HepG2 (cell line): ENCODE data around the gene UNCX. TPM values are rescaled to one million over a fixed set of nuclear protein-coding genes. Genes with fewer than 3 reads are reported as not detected.

Experiments
- ATAC-seq: fragments of 200-7000 bp; cut with Tn5 transposase; 3 replicates; pipeline ENCODE4 v1.9.1; 2020; ENCODE audit warnings: mild to moderate bottlenecking, moderate library complexity
- BruUV-seq: library from RNA; stranded (reverse); fragments of 400-500 nt; replicated peaks from 2 replicates; lab custom pipeline; 2021; lab: Mats Ljungman, UMichigan
- CTCF ChIA-PET: fragments of 300-600 bp; formaldehyde crosslinking; extraction: SDS; loops from one replicate; lab custom pipeline; 2021; ENCODE audit warnings: low total read pairs, inconsistent platforms, low intra/inter-chr PET ratio; lab: Yijun Ruan, JAX
- POLR2A ChIA-PET: fragments of 350-600 bp; sonication (Branson Sonifier 250); formaldehyde crosslinking; loops from one replicate; lab custom pipeline; 2020; ENCODE audit warnings: antibody characterized with exemption, inconsistent platforms; lab: Yijun Ruan, JAX
- DNase-seq: peaks from one replicate; pipeline ENCODE4 v3.0.0-alpha.2; 2015; ENCODE audit warnings: low spot score
- FAIRE-seq: peaks from 3 replicates; lab custom pipeline; 2011; peaks lifted over from hg19 to GRCh38; lab: Jason Lieb, UNC
- H2AFZ ChIP-seq: one replicate; pipeline ENCODE4 v1.6.1; 2011; ENCODE audit warnings: low read length, inconsistent platforms
- H3K27ac ChIP-seq: fragments of 300-600 bp; 3 replicates; pipeline ENCODE4 v1.8.0; 2011; ENCODE audit warnings: mixed run types, mild to moderate bottlenecking, mixed read lengths, low read length, inconsistent platforms; ENCODE audit not compliant: insufficient read depth; ENCODE audit errors: extremely low read length
- H3K27me3 ChIP-seq, 2 experiments: fragments of 200-600 bp in 1 of 2; 2 replicates in 1 of 2; 3 replicates in 1 of 2; pipeline versions ENCODE4 v1.6.0 to v1.8.0; 2011; ENCODE audit warnings: low read length in 2 of 2, mild to moderate bottlenecking in 2 of 2, moderate library complexity in 2 of 2, inconsistent platforms in 1 of 2; ENCODE audit not compliant: insufficient read depth in 2 of 2, control insufficient read depth in 1 of 2
- H3K36me3 ChIP-seq, 2 experiments: fragments of 200-600 bp in 1 of 2; replicated peaks in 1 of 2; 2 replicates in 1 of 2; 3 replicates in 1 of 2; pipeline versions ENCODE4 v1.5.1 to v1.8.0; 2011; ENCODE audit warnings: low read length in 2 of 2, inconsistent platforms in 1 of 2; ENCODE audit not compliant: insufficient read depth in 2 of 2, control insufficient read depth in 1 of 2
- H3K4me1 ChIP-seq: 2 replicates; pipeline ENCODE4 v1.5.1; 2012; ENCODE audit warnings: low read length, inconsistent platforms; ENCODE audit not compliant: insufficient read depth
- H3K4me2 ChIP-seq: 2 replicates; pipeline ENCODE4 v1.6.0; 2011; ENCODE audit warnings: low read depth, low read length, inconsistent platforms
- H3K4me3 ChIP-seq, 3 experiments: fragments of 200-600 bp in 1 of 3; sonication (generic), shearing (Covaris generic) in 1 of 3; replicated peaks in 1 of 3; 2 replicates each; pipeline ENCODE4 v1.5.1; 2011 to 2016; ENCODE audit warnings: low read length in 3 of 3, inconsistent platforms in 2 of 3, low read depth in 2 of 3, mild to moderate bottlenecking in 2 of 3, control low read depth in 1 of 3, mixed read lengths in 1 of 3; ENCODE audit not compliant: insufficient read depth in 1 of 3
- H3K79me2 ChIP-seq: one replicate; pipeline ENCODE4 v1.6.1; 2011; ENCODE audit warnings: low read length, inconsistent platforms; ENCODE audit not compliant: insufficient read depth
- H3K9ac ChIP-seq: 2 replicates; pipeline ENCODE4 v1.6.0; 2011; ENCODE audit warnings: mild to moderate bottlenecking, low read depth, low read length, inconsistent platforms; ENCODE audit not compliant: insufficient read depth
- H3K9me3 ChIP-seq: 2 replicates; pipeline ENCODE4 v1.5.1; 2012; ENCODE audit warnings: mild to moderate bottlenecking, low read length
- H4K20me1 ChIP-seq: 2 replicates; pipeline ENCODE4 v1.6.0; 2011; ENCODE audit warnings: inconsistent platforms, mild to moderate bottlenecking, low read length, moderate library complexity; ENCODE audit not compliant: insufficient read depth
- BCL6 ChIP-seq: IDR thresholded peaks from 2 replicates; pipeline ENCODE4 v1.6.1; 2016; ENCODE audit warnings: missing genetic modification reagents, missing compliant biosample characterization
- CEBPB ChIP-seq: IDR thresholded peaks from 2 replicates; pipeline ENCODE4 v1.6.1; 2011; ENCODE audit warnings: low read depth, low read length, improper control_type of control experiment, borderline replicate concordance
- CHD2 ChIP-seq: IDR thresholded peaks from 2 replicates; pipeline ENCODE4 v1.6.1; 2011; ENCODE audit warnings: low read depth, low read length, improper control_type of control experiment
- DBP ChIP-seq: sonication (generic); formaldehyde crosslinking; IDR thresholded peaks from 2 replicates; pipeline ENCODE4 v1.4.0; 2020; ENCODE audit warnings: missing genetic modification reagents; ENCODE audit errors: not compliant biosample characterization
- DNMT1 ChIP-seq: sonication (generic); formaldehyde crosslinking; IDR thresholded peaks from 2 replicates; pipeline ENCODE4 v1.5.1; 2020; ENCODE audit warnings: mild to moderate bottlenecking, missing genetic modification reagents
- GATAD2A ChIP-seq: IDR thresholded peaks from 2 replicates; pipeline ENCODE4 v1.6.1; 2016
- KLF12 ChIP-seq: sonication (generic); formaldehyde crosslinking; IDR thresholded peaks from 2 replicates; pipeline ENCODE4 v1.4.0; 2020; ENCODE audit warnings: missing genetic modification reagents, borderline replicate concordance
- MAX ChIP-seq: IDR thresholded peaks from 2 replicates; pipeline ENCODE4 v1.6.1; 2012; ENCODE audit warnings: inconsistent platforms
- MED13 ChIP-seq: sonication (generic); formaldehyde crosslinking; IDR thresholded peaks from 2 replicates; pipeline ENCODE4 v1.5.0; 2020; ENCODE audit warnings: missing genetic modification reagents
- PHF8 ChIP-seq: sonication (generic); formaldehyde crosslinking; IDR thresholded peaks from 2 replicates; pipeline ENCODE4 v1.5.0; 2020; ENCODE audit warnings: missing genetic modification reagents
- POLR2AphosphoS2 ChIP-seq: IDR thresholded peaks from 2 replicates; pipeline ENCODE4 v1.6.1; 2011; ENCODE audit warnings: low read depth, low read length, improper control_type of control experiment
- RNF2 ChIP-seq: fragments of 450-650 bp; conservative IDR thresholded peaks from 2 replicates; pipeline ENCODE4 v1.6.1; 2016; ENCODE audit warnings: low read depth
- ZNF264 ChIP-seq: sonication (generic); formaldehyde crosslinking; IDR thresholded peaks from 2 replicates; pipeline ENCODE4 v1.4.0; 2020; ENCODE audit warnings: missing genetic modification reagents
- ZNF768 ChIP-seq: sonication (generic); formaldehyde crosslinking; IDR thresholded peaks from 2 replicates; pipeline ENCODE4 v1.4.0; 2020; ENCODE audit warnings: missing genetic modification reagents
- ZSCAN12 ChIP-seq: sonication (generic); formaldehyde crosslinking; IDR thresholded peaks from 2 replicates; pipeline ENCODE4 v1.9.0; 2021; ENCODE audit warnings: mild to moderate bottlenecking, missing genetic modification reagents
- WGBS: methylation state at CpG from one replicate; pipeline ENCODE4 v1.1.6; 2017; ENCODE audit warnings: low lambda C conversion rate; 5-methylcytosine and 5-hydroxymethylcytosine counted together
- in situ Hi-C: cut with HindIII; loops from 2 replicates; pipeline ENCODE4 v1.10.0; 2017; ENCODE audit warnings: low pct_unique_long_range_greater_than_20kb; ENCODE audit not compliant: extremely low pct_ligation_motif_present
- intact Hi-C: fragments of 100-400 bp; cut with micrococcal nuclease; formaldehyde crosslinking; loops from one replicate; pipeline ENCODE4 v1.10.0; 2022; ENCODE audit not compliant: unreplicated experiment
- polyA plus RNA-seq, 8 experiments: library from polyadenylated mRNA; depleted of rRNA in 3 of 8; stranded (reverse) in 7 of 8; unstranded in 1 of 8; fragments of >200 nt; fragmentation: Illumina TruSeq in 4 of 8; extraction: Trizol in 4 of 8; gene quantifications; 2 replicates each; pipeline versions ENCODE4 v1.2.1 to v1.2.3, GENCODE V29; 2011 to 2016; ENCODE audit warnings: low read depth in 4 of 8, missing spikeins in 1 of 8, mixed read lengths in 1 of 8; ENCODE audit not compliant: insufficient read depth in 1 of 8
- total RNA-seq, 5 experiments: library from RNA; depleted of rRNA; stranded (reverse); fragments of >200 nt; fragmentation: Illumina TruSeq; extraction: Trizol; gene quantifications; 2 replicates each; pipeline ENCODE4 v1.2.3, GENCODE V29; 2016; ENCODE audit warnings: low read depth in 1 of 5
- TF ChIP-seq, protein P1 (sequence below): sonication (generic); formaldehyde crosslinking; IDR thresholded peaks from 2 replicates; pipeline ENCODE4 v1.4.0; 2020; ENCODE audit warnings: missing genetic modification reagents

UNCX gene
- total and polyA plus RNA-seq, 2 of the 13 experiments (the other 11 are each of a cell fraction or from before 2014, with no cell fraction given), result not detected

GRCh38 chr7:1283337-1283736 is 50.7 kb downstream of the UNCX start:
- Histone ChIP-seq H3K9ac (no peak overlapping the region), H2AFZ (no peak overlapping the region), H3K4me2 (no peak overlapping the region), H4K20me1 (no peaks in the 10 kb centered on the region), H3K4me1 (no peaks in the 10 kb centered on the region), H3K79me2 (no peaks in the 10 kb centered on the region), H3K9me3 (no peaks in the 10 kb centered on the region), H3K36me3 (no peaks in the 10 kb centered on the region), H3K27ac (no peak overlapping the region), H3K4me3 (no peak overlapping the region)
- DNase-seq (no peak), ATAC-seq (no peak), FAIRE-seq (no peak)
- in situ Hi-C loops, result no loop called here
- WGBS, result 24% methylated on average over 5 of the region's 10 CpGs
- POLR2A ChIA-PET, result no interaction called here
- intact Hi-C loops, result no loop called here
- no TSS peak for BruUV-seq
- TF ChIP-seq GATAD2A (CRISPR knock-in tag) (no peak), ZSCAN12 (no peak), PHF8 (CRISPR knock-in tag) (no peak), RNF2 (no peak), CEBPB (no peak), MED13 (CRISPR knock-in tag) (no peak), POLR2AphosphoS2 (no peak), ZNF264 (CRISPR knock-in tag) (no peak), CHD2 (no peak)
- TF ChIP-seq, all 625 proteins: peak for 0
- peaks cover 12 to 43% of the 10 kb centered on the region in 2 experiments; a peak in 4 of 5 replicates for H3K27me3 ChIP-seq
- CTCF ChIA-PET, result no interaction called here

GRCh38 chr7:1283941-1284742 is 51.5 kb downstream of the UNCX start:
- Histone ChIP-seq H3K9ac (no peak overlapping the region), H2AFZ (no peak overlapping the region), H3K27me3 (peaks cover 12 to 52% of the 10 kb centered on the region in 2 experiments), H3K36me3 (no peaks in the 10 kb centered on the region), H3K4me3 (no peak overlapping the region), H3K4me1 (no peaks in the 10 kb centered on the region), H3K79me2 (no peaks in the 10 kb centered on the region), H4K20me1 (no peaks in the 10 kb centered on the region), H3K4me2 (no peak overlapping the region), H3K27ac (no peak overlapping the region), H3K9me3 (no peaks in the 10 kb centered on the region)
- in situ Hi-C loops, result no loop called here
- WGBS, result 5% methylated on average over 2 of the region's 19 CpGs
- POLR2A ChIA-PET, result no interaction called here
- ATAC-seq (no peak; the same call in 1 of the 3 replicates), FAIRE-seq (no peak), DNase-seq (no peak)
- CTCF ChIA-PET, result no interaction called here
- intact Hi-C loops, result no loop called here
- no TSS peak for BruUV-seq
- TF ChIP-seq KLF12 (CRISPR knock-in tag), result no peak
- TF ChIP-seq MAX, result no peak
- no peak for TF ChIP-seq DNMT1 (CRISPR knock-in tag)
- TF ChIP-seq, protein P1, sequence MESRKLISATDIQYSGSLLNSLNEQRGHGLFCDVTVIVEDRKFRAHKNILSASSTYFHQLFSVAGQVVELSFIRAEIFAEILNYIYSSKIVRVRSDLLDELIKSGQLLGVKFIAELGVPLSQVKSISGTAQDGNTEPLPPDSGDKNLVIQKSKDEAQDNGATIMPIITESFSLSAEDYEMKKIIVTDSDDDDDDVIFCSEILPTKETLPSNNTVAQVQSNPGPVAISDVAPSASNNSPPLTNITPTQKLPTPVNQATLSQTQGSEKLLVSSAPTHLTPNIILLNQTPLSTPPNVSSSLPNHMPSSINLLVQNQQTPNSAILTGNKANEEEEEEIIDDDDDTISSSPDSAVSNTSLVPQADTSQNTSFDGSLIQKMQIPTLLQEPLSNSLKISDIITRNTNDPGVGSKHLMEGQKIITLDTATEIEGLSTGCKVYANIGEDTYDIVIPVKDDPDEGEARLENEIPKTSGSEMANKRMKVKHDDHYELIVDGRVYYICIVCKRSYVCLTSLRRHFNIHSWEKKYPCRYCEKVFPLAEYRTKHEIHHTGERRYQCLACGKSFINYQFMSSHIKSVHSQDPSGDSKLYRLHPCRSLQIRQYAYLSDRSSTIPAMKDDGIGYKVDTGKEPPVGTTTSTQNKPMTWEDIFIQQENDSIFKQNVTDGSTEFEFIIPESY (CRISPR knock-in tag), result no peak
- TF ChIP-seq ZNF768 (CRISPR knock-in tag), result no peak
- no peak for TF ChIP-seq DBP
- no peak for TF ChIP-seq BCL6
